Measurements from ENCODE around the gene LAPTM4A. TPM values are rescaled to one million over a fixed set of nuclear protein-coding genes. Genes with fewer than 3 reads are reported as not detected.

LAPTM4A gene
- total and polyA plus RNA-seq, 10 donors, result 54.9 to 158 (median 113) TPM

GRCh38 chr2:20030224-20030623 lies 21.2 kb downstream of the LAPTM4A start:
- no peak for TF ChIP-seq CTCF (IDR thresholded peaks at IDR 0.05 in 8 of 11, conservative IDR thresholded peaks at IDR 0.05 in 3 of 11)
- no peak for TF ChIP-seq POLR2AphosphoS5 (IDR thresholded peaks at IDR 0.05)
- TF ChIP-seq POLR2A (IDR thresholded peaks at IDR 0.05), result no peak
- intact Hi-C loops (cut with DNase I; ENCODE audit: low total_unique reads), result no loop called here

GRCh38 chr2:20027705-20028434 lies 23.6 kb downstream of the LAPTM4A start:
- no peak for TF ChIP-seq CTCF (IDR thresholded peaks at IDR 0.05 in 8 of 11, conservative IDR thresholded peaks at IDR 0.05 in 3 of 11)
- no peak for TF ChIP-seq POLR2A (IDR thresholded peaks at IDR 0.05)
- TF ChIP-seq POLR2AphosphoS5 (IDR thresholded peaks at IDR 0.05), result no peak
- peaks cover 0 to 62% (median 47%) of the 10 kb centered on the region in 6 donors for H3K36me3 ChIP-seq
- WGBS, 5 donors, result 90 to 98% (median 93%) methylated on average over 3 of the region's 3 CpGs
- H3K4me3 ChIP-seq, result no peak overlapping the region
- intact Hi-C loops (cut with DNase I; ENCODE audit: low total_unique reads), result no loop called here
- H3K27ac ChIP-seq, result no peak overlapping the region
- H3K9me3 ChIP-seq, result peaks cover 0 to 19% (median 6%) of the 10 kb centered on the region in 8 donors
- no peaks in the 10 kb centered on the region for H3K4me1 ChIP-seq
- no peaks in the 10 kb centered on the region for H3K27me3 ChIP-seq (replicated peaks in 1 of 7)
- no peak for DNase-seq

More at GRCh38 chr2:20030224-20030623, 21.2 kb downstream of the LAPTM4A start:
- Histone ChIP-seq H3K27ac (no peak overlapping the region), H3K4me3 (no peak overlapping the region), H3K27me3 (replicated peaks in 1 of 7) (no peaks in the 10 kb centered on the region), H3K36me3 (peaks cover 0 to 85% (median 69%) of the 10 kb centered on the region in 6 donors), H3K4me1 (peaks cover 0 to 7% (median 0%) of the 10 kb centered on the region in 6 donors), H3K9me3 (peaks cover 0 to 19% (median 6%) of the 10 kb centered on the region in 8 donors)
- DNase-seq, result no peak
- WGBS, 5 donors, result 82 to 95% (median 94%) methylated on average over 6 of the region's 6 CpGs

- Histone ChIP-seq H3K27me3 (replicated peaks in 1 of 7) (no peaks in the 10 kb centered on the region), H3K9me3 (peaks cover 0 to 19% (median 11%) of the 10 kb centered on the region in 8 donors), H3K27ac (no peak overlapping the region), H3K4me3 (no peak overlapping the region), H3K36me3 (peaks cover 0 to 56% (median 41%) of the 10 kb centered on the region in 6 donors), H3K4me1 (no peaks in the 10 kb centered on the region)
- no peak for DNase-seq
- no peak for TF ChIP-seq POLR2AphosphoS5 (IDR thresholded peaks at IDR 0.05)
- TF ChIP-seq POLR2A (IDR thresholded peaks at IDR 0.05), result no peak
- no peak for TF ChIP-seq CTCF (IDR thresholded peaks at IDR 0.05 in 8 of 11, conservative IDR thresholded peaks at IDR 0.05 in 3 of 11)
- WGBS, 5 donors, result 68 to 98% (median 92%) methylated on average over 4 of the region's 4 CpGs
- intact Hi-C loops (cut with DNase I; ENCODE audit: low total_unique reads), result no loop called here
These were observed 24.2 kb downstream of the LAPTM4A start for GRCh38 chr2:20027260-20027677.

GRCh38 chr2:20025065-20025786 lies 26.2 kb downstream of the LAPTM4A start:
- Histone ChIP-seq H3K36me3 (peaks cover 0 to 35% (median 25%) of the 10 kb centered on the region in 6 donors), H3K27me3 (replicated peaks in 1 of 7) (no peaks in the 10 kb centered on the region), H3K27ac (no peak overlapping the region), H3K4me1 (no peaks in the 10 kb centered on the region), H3K4me3 (no peak overlapping the region), H3K9me3 (peaks cover 0 to 38% (median 31%) of the 10 kb centered on the region in 8 donors)
- intact Hi-C loops (cut with DNase I; ENCODE audit: low total_unique reads), result no loop called here
- WGBS, 5 donors, result 87 to 94% (median 91%) methylated on average over 3 of the region's 3 CpGs
- no peak for TF ChIP-seq CTCF (IDR thresholded peaks at IDR 0.05 in 8 of 11, conservative IDR thresholded peaks at IDR 0.05 in 3 of 11)
- no peak for TF ChIP-seq POLR2A (IDR thresholded peaks at IDR 0.05)
- TF ChIP-seq POLR2AphosphoS5 (IDR thresholded peaks at IDR 0.05), result no peak
- DNase-seq, result no peak

Data from spleen (tissue), 11 donors.